HepG2 (cell line): ENCODE results near the gene ZNF530. TPM values are rescaled to one million over a fixed set of nuclear protein-coding genes. Genes with fewer than 3 reads are reported as not detected.

ENCODE experiments used
- BRCA1 ChIP-seq: sonication (generic); formaldehyde crosslinking; IDR thresholded peaks from 2 replicates; pipeline ENCODE4 v1.4.0; 2020; ENCODE audit warnings: missing genetic modification reagents
- ELK4 ChIP-seq: sonication (generic); formaldehyde crosslinking; IDR thresholded peaks from 2 replicates; pipeline ENCODE4 v1.9.0; 2021; ENCODE audit warnings: missing genetic modification reagents, borderline replicate concordance
- HMGA1 ChIP-seq: sonication (generic); formaldehyde crosslinking; conservative IDR thresholded peaks from 2 replicates; pipeline ENCODE4 v1.4.0; 2020; ENCODE audit warnings: missing genetic modification reagents
- KMT2A ChIP-seq: sonication (generic); formaldehyde crosslinking; IDR thresholded peaks from 2 replicates; pipeline ENCODE4 v1.4.0; 2020; ENCODE audit warnings: missing genetic modification reagents
- MIER3 ChIP-seq: IDR thresholded peaks from 2 replicates; pipeline ENCODE4 v1.6.1; 2016; ENCODE audit warnings: missing compliant biosample characterization, borderline replicate concordance
- NFIC ChIP-seq: IDR thresholded peaks from 2 replicates; pipeline ENCODE4 v1.6.1; 2012; ENCODE audit warnings: mild to moderate bottlenecking, low read length, inconsistent platforms
- PBX2 ChIP-seq: IDR thresholded peaks from 2 replicates; pipeline ENCODE4 v1.6.1; 2016; ENCODE audit warnings: control low read depth
- PRDM15 ChIP-seq: sonication (generic); formaldehyde crosslinking; IDR thresholded peaks from 2 replicates; pipeline ENCODE4 v1.4.0; 2020; ENCODE audit warnings: missing genetic modification reagents
- SSRP1 ChIP-seq: IDR thresholded peaks from 2 replicates; pipeline ENCODE4 v1.6.1; 2016; ENCODE audit warnings: control low read depth
- ZNF207 ChIP-seq: fragments of 450-650 bp; IDR thresholded peaks from 2 replicates; pipeline ENCODE4 v1.6.1; 2016; ENCODE audit warnings: antibody characterized with exemption, borderline replicate concordance
- ZNF432 ChIP-seq: sonication (generic); formaldehyde crosslinking; IDR thresholded peaks from 2 replicates; pipeline ENCODE4 v1.5.0; 2020; ENCODE audit warnings: missing genetic modification reagents, mild to moderate bottlenecking, borderline replicate concordance
- ZSCAN30 ChIP-seq: sonication (generic); formaldehyde crosslinking; IDR thresholded peaks from 2 replicates; pipeline ENCODE4 v1.5.0; 2020; ENCODE audit warnings: mild to moderate bottlenecking, missing genetic modification reagents
- polyA plus RNA-seq, 8 experiments: library from polyadenylated mRNA; depleted of rRNA in 3 of 8; stranded (reverse) in 7 of 8; unstranded in 1 of 8; fragments of >200 nt; fragmentation: Illumina TruSeq in 4 of 8; extraction: Trizol in 4 of 8; gene quantifications; 2 replicates each; pipeline versions ENCODE4 v1.2.1 to v1.2.3, GENCODE V29; 2011 to 2016; ENCODE audit warnings: low read depth in 4 of 8, missing spikeins in 1 of 8, mixed read lengths in 1 of 8; ENCODE audit not compliant: insufficient read depth in 1 of 8
- total RNA-seq, 5 experiments: library from RNA; depleted of rRNA; stranded (reverse); fragments of >200 nt; fragmentation: Illumina TruSeq; extraction: Trizol; gene quantifications; 2 replicates each; pipeline ENCODE4 v1.2.3, GENCODE V29; 2016; ENCODE audit warnings: low read depth in 1 of 5
- TF ChIP-seq, protein P1 (sequence below): sonication (generic); formaldehyde crosslinking; IDR thresholded peaks from 2 replicates; pipeline ENCODE4 v1.4.0; 2020; ENCODE audit warnings: missing genetic modification reagents
- TF ChIP-seq, protein P2 (sequence below): fragments of 450-650 bp; IDR thresholded peaks from 2 replicates; pipeline ENCODE4 v1.6.1; 2016
- TF ChIP-seq, protein P3 (sequence below): sonication (generic); formaldehyde crosslinking; IDR thresholded peaks from 2 replicates; pipeline ENCODE4 v1.4.0; 2020; ENCODE audit warnings: mild to moderate bottlenecking, missing genetic modification reagents
- TF ChIP-seq, protein P4 (sequence below): sonication (generic); formaldehyde crosslinking; IDR thresholded peaks from 2 replicates; pipeline ENCODE4 v1.9.0; 2021; ENCODE audit warnings: missing genetic modification reagents, borderline replicate concordance

Gene ZNF530
- total and polyA plus RNA-seq, 2 of the 13 experiments (the other 11 are each of a cell fraction or from before 2014, with no cell fraction given), result 1.1 to 7.8 TPM

- TF ChIP-seq PRDM15, result no peak
- TF ChIP-seq, protein P1, sequence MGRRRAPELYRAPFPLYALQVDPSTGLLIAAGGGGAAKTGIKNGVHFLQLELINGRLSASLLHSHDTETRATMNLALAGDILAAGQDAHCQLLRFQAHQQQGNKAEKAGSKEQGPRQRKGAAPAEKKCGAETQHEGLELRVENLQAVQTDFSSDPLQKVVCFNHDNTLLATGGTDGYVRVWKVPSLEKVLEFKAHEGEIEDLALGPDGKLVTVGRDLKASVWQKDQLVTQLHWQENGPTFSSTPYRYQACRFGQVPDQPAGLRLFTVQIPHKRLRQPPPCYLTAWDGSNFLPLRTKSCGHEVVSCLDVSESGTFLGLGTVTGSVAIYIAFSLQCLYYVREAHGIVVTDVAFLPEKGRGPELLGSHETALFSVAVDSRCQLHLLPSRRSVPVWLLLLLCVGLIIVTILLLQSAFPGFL (CRISPR knock-in tag), result no peak
- 0 out of 2 replicates have a peak, but pooled peaks have one; percentile 70 for TF ChIP-seq ZSCAN30 (CRISPR knock-in tag)
- TF ChIP-seq SSRP1, result 0 out of 2 replicates have a peak, but pooled peaks have one; percentile 51
- TF ChIP-seq, protein P2, sequence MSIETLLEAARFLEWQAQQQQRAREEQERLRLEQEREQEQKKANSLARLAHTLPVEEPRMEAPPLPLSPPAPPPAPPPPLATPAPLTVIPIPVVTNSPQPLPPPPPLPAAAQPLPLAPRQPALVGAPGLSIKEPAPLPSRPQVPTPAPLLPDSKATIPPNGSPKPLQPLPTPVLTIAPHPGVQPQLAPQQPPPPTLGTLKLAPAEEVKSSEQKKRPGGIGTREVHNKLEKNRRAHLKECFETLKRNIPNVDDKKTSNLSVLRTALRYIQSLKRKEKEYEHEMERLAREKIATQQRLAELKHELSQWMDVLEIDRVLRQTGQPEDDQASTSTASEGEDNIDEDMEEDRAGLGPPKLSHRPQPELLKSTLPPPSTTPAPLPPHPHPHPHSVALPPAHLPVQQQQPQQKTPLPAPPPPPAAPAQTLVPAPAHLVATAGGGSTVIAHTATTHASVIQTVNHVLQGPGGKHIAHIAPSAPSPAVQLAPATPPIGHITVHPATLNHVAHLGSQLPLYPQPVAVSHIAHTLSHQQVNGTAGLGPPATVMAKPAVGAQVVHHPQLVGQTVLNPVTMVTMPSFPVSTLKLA, result no peak
- no peak for TF ChIP-seq MIER3 (CRISPR knock-in tag)
- peak; percentile 62; the same call in 1 of the 2 replicates for TF ChIP-seq KMT2A (CRISPR knock-in tag)
- TF ChIP-seq, protein P3, sequence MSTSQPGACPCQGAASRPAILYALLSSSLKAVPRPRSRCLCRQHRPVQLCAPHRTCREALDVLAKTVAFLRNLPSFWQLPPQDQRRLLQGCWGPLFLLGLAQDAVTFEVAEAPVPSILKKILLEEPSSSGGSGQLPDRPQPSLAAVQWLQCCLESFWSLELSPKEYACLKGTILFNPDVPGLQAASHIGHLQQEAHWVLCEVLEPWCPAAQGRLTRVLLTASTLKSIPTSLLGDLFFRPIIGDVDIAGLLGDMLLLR, result 0 out of 2 replicates have a peak, but pooled peaks have one; percentile 32
- TF ChIP-seq BRCA1 (CRISPR knock-in tag), result 0 out of 2 replicates have a peak, but pooled peaks have one; percentile 51
- TF ChIP-seq ELK4 (CRISPR knock-in tag), result no peak; the same call in 1 of the 2 replicates
- TF ChIP-seq NFIC, result no peak
- no peak for TF ChIP-seq HMGA1 (CRISPR knock-in tag)
- TF ChIP-seq, protein P4, sequence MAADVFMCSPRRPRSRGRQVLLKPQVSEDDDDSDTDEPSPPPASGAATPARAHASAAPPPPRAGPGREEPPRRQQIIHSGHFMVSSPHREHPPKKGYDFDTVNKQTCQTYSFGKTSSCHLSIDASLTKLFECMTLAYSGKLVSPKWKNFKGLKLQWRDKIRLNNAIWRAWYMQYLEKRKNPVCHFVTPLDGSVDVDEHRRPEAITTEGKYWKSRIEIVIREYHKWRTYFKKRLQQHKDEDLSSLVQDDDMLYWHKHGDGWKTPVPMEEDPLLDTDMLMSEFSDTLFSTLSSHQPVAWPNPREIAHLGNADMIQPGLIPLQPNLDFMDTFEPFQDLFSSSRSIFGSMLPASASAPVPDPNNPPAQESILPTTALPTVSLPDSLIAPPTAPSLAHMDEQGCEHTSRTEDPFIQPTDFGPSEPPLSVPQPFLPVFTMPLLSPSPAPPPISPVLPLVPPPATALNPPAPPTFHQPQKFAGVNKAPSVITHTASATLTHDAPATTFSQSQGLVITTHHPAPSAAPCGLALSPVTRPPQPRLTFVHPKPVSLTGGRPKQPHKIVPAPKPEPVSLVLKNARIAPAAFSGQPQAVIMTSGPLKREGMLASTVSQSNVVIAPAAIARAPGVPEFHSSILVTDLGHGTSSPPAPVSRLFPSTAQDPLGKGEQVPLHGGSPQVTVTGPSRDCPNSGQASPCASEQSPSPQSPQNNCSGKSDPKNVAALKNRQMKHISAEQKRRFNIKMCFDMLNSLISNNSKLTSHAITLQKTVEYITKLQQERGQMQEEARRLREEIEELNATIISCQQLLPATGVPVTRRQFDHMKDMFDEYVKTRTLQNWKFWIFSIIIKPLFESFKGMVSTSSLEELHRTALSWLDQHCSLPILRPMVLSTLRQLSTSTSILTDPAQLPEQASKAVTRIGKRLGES (CRISPR knock-in tag), result no peak
- no peak for TF ChIP-seq ZNF207
- TF ChIP-seq PBX2, result peak; percentile 65; the same call in 1 of the 2 replicates
- TF ChIP-seq ZNF432 (CRISPR knock-in tag), result no peak
Observed at GRCh38 chr19:57578487-57579205, 21.0 kb upstream of the ZNF530 start, which contains the start of gene ZNF416 (continued).
